Measurements from ENCODE around the gene DVL2.

Gene DVL2

GRCh38 chr17:7256766-7257456, 22.6 kb upstream of the DVL2 start:
- H3K36me3 ChIP-seq (ENCODE audit: control insufficient read depth in 1 of 2, insufficient read depth in 2 of 2, low read length in 2 of 2), result peaks cover 20 to 53% of the 10 kb centered on the region in 2 donors
- H3K4me3 ChIP-seq (ENCODE audit: low read depth in 1 of 2, low read length in 2 of 2), result no peak overlapping the region
- no peak overlapping the region for H3K27ac ChIP-seq (ENCODE audit: low read depth, low read length)
- no peaks in the 10 kb centered on the region for H3K27me3 ChIP-seq (ENCODE audit: control insufficient read depth in 1 of 2, insufficient read depth in 2 of 2, low read length in 2 of 2)
- no peaks in the 10 kb centered on the region for H3K9me3 ChIP-seq (ENCODE audit: control insufficient read depth in 1 of 2, low read length in 2 of 2)
- H3K4me1 ChIP-seq (ENCODE audit: control insufficient read depth in 1 of 2, insufficient read depth in 2 of 2, low read length in 2 of 2), result peaks cover 21 to 45% of the 10 kb centered on the region in 2 donors
- no peak overlapping the region for H3K9ac ChIP-seq (ENCODE audit: low read depth in 1 of 2, low read length in 2 of 2)

GRCh38 chr17:7254511-7254910, 20.2 kb upstream of the DVL2 start:
- Histone ChIP-seq H3K4me3 (ENCODE audit: low read depth in 1 of 2, low read length in 2 of 2) (no peak overlapping the region), H3K27me3 (ENCODE audit: control insufficient read depth in 1 of 2, insufficient read depth in 2 of 2, low read length in 2 of 2) (no peaks in the 10 kb centered on the region), H3K27ac (ENCODE audit: low read depth, low read length) (no peak overlapping the region), H3K9me3 (ENCODE audit: control insufficient read depth in 1 of 2, low read length in 2 of 2) (no peaks in the 10 kb centered on the region), H3K4me1 (ENCODE audit: control insufficient read depth in 1 of 2, insufficient read depth in 2 of 2, low read length in 2 of 2) (peaks cover 30 to 53% of the 10 kb centered on the region in 2 donors), H3K9ac (ENCODE audit: low read depth in 1 of 2, low read length in 2 of 2) (peak overlapping the region in 1 of 2 donors; percentile 32), H3K36me3 (ENCODE audit: control insufficient read depth in 1 of 2, insufficient read depth in 2 of 2, low read length in 2 of 2) (peaks cover 13 to 46% of the 10 kb centered on the region in 2 donors)

GRCh38 chr17:7253082-7253481, 18.8 kb upstream of the DVL2 start:
- peak overlapping the region; percentile 87 to 97 for H3K9ac ChIP-seq (ENCODE audit: low read depth in 1 of 2, low read length in 2 of 2)
- H3K27ac ChIP-seq (ENCODE audit: low read depth, low read length), result no peak overlapping the region
- no peaks in the 10 kb centered on the region for H3K27me3 ChIP-seq (ENCODE audit: control insufficient read depth in 1 of 2, insufficient read depth in 2 of 2, low read length in 2 of 2)
- peaks cover 10 to 32% of the 10 kb centered on the region in 2 donors for H3K36me3 ChIP-seq (ENCODE audit: control insufficient read depth in 1 of 2, insufficient read depth in 2 of 2, low read length in 2 of 2)
- H3K9me3 ChIP-seq (ENCODE audit: control insufficient read depth in 1 of 2, low read length in 2 of 2), result no peaks in the 10 kb centered on the region
- peak overlapping the region; percentile 79 to 90 for H3K4me3 ChIP-seq (ENCODE audit: low read depth in 1 of 2, low read length in 2 of 2)
- peaks cover 24 to 54% of the 10 kb centered on the region in 2 donors for H3K4me1 ChIP-seq (ENCODE audit: control insufficient read depth in 1 of 2, insufficient read depth in 2 of 2, low read length in 2 of 2)

- H3K4me3 ChIP-seq (ENCODE audit: low read depth in 1 of 2, low read length in 2 of 2), result peak within 1 kb of the TSS; percentile 79 to 90
- H3K27ac ChIP-seq (ENCODE audit: low read depth, low read length), result peak within 1 kb of the TSS; percentile 100
- H3K4me1 ChIP-seq (ENCODE audit: control insufficient read depth in 1 of 2, insufficient read depth in 2 of 2, low read length in 2 of 2), result peaks cover 24 to 54% of the 10 kb centered on the region in 2 donors
- H3K36me3 ChIP-seq (ENCODE audit: control insufficient read depth in 1 of 2, insufficient read depth in 2 of 2, low read length in 2 of 2), result peaks cover 10 to 28% of the 10 kb centered on the region in 2 donors
- peak within 1 kb of the TSS; percentile 89 to 97 for H3K9ac ChIP-seq (ENCODE audit: low read depth in 1 of 2, low read length in 2 of 2)
- no peaks in the 10 kb centered on the region for H3K27me3 ChIP-seq (ENCODE audit: control insufficient read depth in 1 of 2, insufficient read depth in 2 of 2, low read length in 2 of 2)
- H3K9me3 ChIP-seq (ENCODE audit: control insufficient read depth in 1 of 2, low read length in 2 of 2), result no peaks in the 10 kb centered on the region
Measured at GRCh38 chr17:7252176-7253043, 18.1 kb upstream of the DVL2 start, which contains the start of gene ELP5. ELP5 (plus strand) TSS chr17:7252215; CDS start chr17:7252551, 336 bp downstream.

GRCh38 chr17:7251661-7252175, 17.4 kb upstream of the DVL2 start, which contains the start of gene CTDNEP1:
CTDNEP1 (minus strand) TSS chr17:7251734; CDS start chr17:7251296, 438 bp downstream.
- Histone ChIP-seq H3K27ac (ENCODE audit: low read depth, low read length) (peak within 1 kb of the TSS; percentile 100), H3K4me1 (ENCODE audit: control insufficient read depth in 1 of 2, insufficient read depth in 2 of 2, low read length in 2 of 2) (peaks cover 24 to 53% of the 10 kb centered on the region in 2 donors), H3K9ac (ENCODE audit: low read depth in 1 of 2, low read length in 2 of 2) (peak within 1 kb of the TSS; percentile 89 to 97), H3K9me3 (ENCODE audit: control insufficient read depth in 1 of 2, low read length in 2 of 2) (no peaks in the 10 kb centered on the region), H3K27me3 (ENCODE audit: control insufficient read depth in 1 of 2, insufficient read depth in 2 of 2, low read length in 2 of 2) (no peaks in the 10 kb centered on the region), H3K36me3 (ENCODE audit: control insufficient read depth in 1 of 2, insufficient read depth in 2 of 2, low read length in 2 of 2) (peaks cover 10 to 29% of the 10 kb centered on the region in 2 donors), H3K4me3 (ENCODE audit: low read depth in 1 of 2, low read length in 2 of 2) (peak within 1 kb of the TSS; percentile 79 to 90)

- Histone ChIP-seq H3K9me3 (ENCODE audit: control insufficient read depth in 1 of 2, low read length in 2 of 2) (no peaks in the 10 kb centered on the region), H3K27ac (ENCODE audit: low read depth, low read length) (peak overlapping the region; percentile 100), H3K4me3 (ENCODE audit: low read depth in 1 of 2, low read length in 2 of 2) (peak overlapping the region; percentile 79 to 90), H3K36me3 (ENCODE audit: control insufficient read depth in 1 of 2, insufficient read depth in 2 of 2, low read length in 2 of 2) (peaks cover 18 to 29% of the 10 kb centered on the region in 2 donors), H3K27me3 (ENCODE audit: control insufficient read depth in 1 of 2, insufficient read depth in 2 of 2, low read length in 2 of 2) (no peaks in the 10 kb centered on the region), H3K4me1 (ENCODE audit: control insufficient read depth in 1 of 2, insufficient read depth in 2 of 2, low read length in 2 of 2) (peaks cover 24 to 46% of the 10 kb centered on the region in 2 donors), H3K9ac (ENCODE audit: low read depth in 1 of 2, low read length in 2 of 2) (peak overlapping the region; percentile 89 to 97)
Measured at GRCh38 chr17:7250695-7251627, 16.6 kb upstream of the DVL2 start.

GRCh38 chr17:7249830-7250229, 15.5 kb upstream of the DVL2 start:
- Histone ChIP-seq H3K9ac (ENCODE audit: low read depth in 1 of 2, low read length in 2 of 2) (peak overlapping the region; percentile 89 to 97), H3K9me3 (ENCODE audit: control insufficient read depth in 1 of 2, low read length in 2 of 2) (no peaks in the 10 kb centered on the region), H3K27me3 (ENCODE audit: control insufficient read depth in 1 of 2, insufficient read depth in 2 of 2, low read length in 2 of 2) (no peaks in the 10 kb centered on the region), H3K4me1 (ENCODE audit: control insufficient read depth in 1 of 2, insufficient read depth in 2 of 2, low read length in 2 of 2) (peaks cover 24 to 43% of the 10 kb centered on the region in 2 donors), H3K36me3 (ENCODE audit: control insufficient read depth in 1 of 2, insufficient read depth in 2 of 2, low read length in 2 of 2) (peaks cover 20 to 27% of the 10 kb centered on the region in 2 donors), H3K27ac (ENCODE audit: low read depth, low read length) (no peak overlapping the region), H3K4me3 (ENCODE audit: low read depth in 1 of 2, low read length in 2 of 2) (peak overlapping the region; percentile 79 to 90)

GRCh38 chr17:7249214-7249613, 14.9 kb upstream of the DVL2 start:
- H3K27me3 ChIP-seq (ENCODE audit: control insufficient read depth in 1 of 2, insufficient read depth in 2 of 2, low read length in 2 of 2), result no peaks in the 10 kb centered on the region
- peaks cover 24 to 36% of the 10 kb centered on the region in 2 donors for H3K4me1 ChIP-seq (ENCODE audit: control insufficient read depth in 1 of 2, insufficient read depth in 2 of 2, low read length in 2 of 2)
- no peak overlapping the region for H3K27ac ChIP-seq (ENCODE audit: low read depth, low read length)
- H3K36me3 ChIP-seq (ENCODE audit: control insufficient read depth in 1 of 2, insufficient read depth in 2 of 2, low read length in 2 of 2), result peaks cover 16 to 26% of the 10 kb centered on the region in 2 donors
- no peak overlapping the region for H3K9ac ChIP-seq (ENCODE audit: low read depth in 1 of 2, low read length in 2 of 2)
- peak overlapping the region in 1 of 2 donors; percentile 6 for H3K4me3 ChIP-seq (ENCODE audit: low read depth in 1 of 2, low read length in 2 of 2)
- no peaks in the 10 kb centered on the region for H3K9me3 ChIP-seq (ENCODE audit: control insufficient read depth in 1 of 2, low read length in 2 of 2)

GRCh38 chr17:7248796-7249195, 14.5 kb upstream of the DVL2 start:
- peaks cover 16 to 28% of the 10 kb centered on the region in 2 donors for H3K36me3 ChIP-seq (ENCODE audit: control insufficient read depth in 1 of 2, insufficient read depth in 2 of 2, low read length in 2 of 2)
- H3K27ac ChIP-seq (ENCODE audit: low read depth, low read length), result no peak overlapping the region
- H3K27me3 ChIP-seq (ENCODE audit: control insufficient read depth in 1 of 2, insufficient read depth in 2 of 2, low read length in 2 of 2), result no peaks in the 10 kb centered on the region
- H3K9ac ChIP-seq (ENCODE audit: low read depth in 1 of 2, low read length in 2 of 2), result no peak overlapping the region
- no peak overlapping the region for H3K4me3 ChIP-seq (ENCODE audit: low read depth in 1 of 2, low read length in 2 of 2)
- H3K4me1 ChIP-seq (ENCODE audit: control insufficient read depth in 1 of 2, insufficient read depth in 2 of 2, low read length in 2 of 2), result peaks cover 24 to 33% of the 10 kb centered on the region in 2 donors
- H3K9me3 ChIP-seq (ENCODE audit: control insufficient read depth in 1 of 2, low read length in 2 of 2), result no peaks in the 10 kb centered on the region
